ENCODE measurements around the gene NAPB.

NAPB gene

DNA sequence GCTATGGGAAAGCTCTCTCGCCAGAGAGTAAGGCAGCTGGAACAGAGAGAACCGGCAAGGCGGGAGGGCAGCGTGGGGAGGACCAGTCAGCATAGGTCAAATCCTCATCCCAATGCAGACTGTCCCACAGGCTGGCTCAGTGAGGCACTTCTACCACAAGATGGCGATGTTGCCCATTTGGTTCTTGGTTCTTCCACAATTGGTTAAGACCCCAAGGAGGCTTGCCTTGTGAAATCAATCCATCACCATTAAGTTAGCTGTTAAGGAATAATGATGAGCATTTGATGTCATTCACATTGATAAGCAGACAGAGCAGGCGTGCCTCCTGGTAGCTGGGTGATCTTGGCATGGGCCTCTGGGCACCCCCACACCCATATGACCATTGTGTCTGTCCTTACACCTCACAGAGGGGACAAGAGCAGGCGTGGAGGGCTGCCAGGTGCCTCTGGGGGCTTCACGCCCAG lies 20.6 kb upstream of the NAPB start:
- TF ChIP-seq POLR2A (IDR thresholded peaks at IDR 0.05; ENCODE audit: extremely low read depth, insufficient read length) = no peak
- TF ChIP-seq, protein P1, sequence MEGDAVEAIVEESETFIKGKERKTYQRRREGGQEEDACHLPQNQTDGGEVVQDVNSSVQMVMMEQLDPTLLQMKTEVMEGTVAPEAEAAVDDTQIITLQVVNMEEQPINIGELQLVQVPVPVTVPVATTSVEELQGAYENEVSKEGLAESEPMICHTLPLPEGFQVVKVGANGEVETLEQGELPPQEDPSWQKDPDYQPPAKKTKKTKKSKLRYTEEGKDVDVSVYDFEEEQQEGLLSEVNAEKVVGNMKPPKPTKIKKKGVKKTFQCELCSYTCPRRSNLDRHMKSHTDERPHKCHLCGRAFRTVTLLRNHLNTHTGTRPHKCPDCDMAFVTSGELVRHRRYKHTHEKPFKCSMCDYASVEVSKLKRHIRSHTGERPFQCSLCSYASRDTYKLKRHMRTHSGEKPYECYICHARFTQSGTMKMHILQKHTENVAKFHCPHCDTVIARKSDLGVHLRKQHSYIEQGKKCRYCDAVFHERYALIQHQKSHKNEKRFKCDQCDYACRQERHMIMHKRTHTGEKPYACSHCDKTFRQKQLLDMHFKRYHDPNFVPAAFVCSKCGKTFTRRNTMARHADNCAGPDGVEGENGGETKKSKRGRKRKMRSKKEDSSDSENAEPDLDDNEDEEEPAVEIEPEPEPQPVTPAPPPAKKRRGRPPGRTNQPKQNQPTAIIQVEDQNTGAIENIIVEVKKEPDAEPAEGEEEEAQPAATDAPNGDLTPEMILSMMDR (IDR thresholded peaks at IDR 0.05; ENCODE audit: low read depth, low read length) = peak; percentile 97
- H3K4me3 ChIP-seq (ENCODE audit: low read depth, low read length) = no peak overlapping the region
- DNase-seq (ENCODE audit: low read depth) = peak; percentile 81

DNA sequence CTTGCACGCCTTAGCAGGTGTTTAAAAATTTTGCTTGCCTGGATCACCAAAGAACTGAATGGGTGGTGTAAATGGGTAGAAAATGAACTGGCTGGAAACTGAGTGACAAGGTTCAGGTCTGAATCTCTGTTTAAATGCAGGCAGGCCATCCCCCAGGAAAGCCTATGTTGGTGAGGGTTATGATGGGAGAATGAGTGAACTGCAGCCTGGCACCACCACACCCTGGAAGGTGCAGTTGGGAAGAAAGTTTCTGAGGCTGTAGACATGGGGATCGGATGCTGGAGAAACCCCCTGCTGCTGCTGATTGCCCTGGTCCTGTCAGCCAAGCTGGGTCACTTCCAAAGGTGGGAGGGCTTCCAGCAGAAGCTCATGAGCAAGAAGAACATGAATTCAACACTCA lies 18.7 kb upstream of the NAPB start:
- DNase-seq (ENCODE audit: low read depth) = no peak
- TF ChIP-seq, protein P2, sequence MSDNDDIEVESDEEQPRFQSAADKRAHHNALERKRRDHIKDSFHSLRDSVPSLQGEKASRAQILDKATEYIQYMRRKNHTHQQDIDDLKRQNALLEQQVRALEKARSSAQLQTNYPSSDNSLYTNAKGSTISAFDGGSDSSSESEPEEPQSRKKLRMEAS (IDR thresholded peaks at IDR 0.05; ENCODE audit: low read depth, low read length) = no peak
- TF ChIP-seq, protein P1 (IDR thresholded peaks at IDR 0.05; ENCODE audit: low read depth, low read length) = no peak
- TF ChIP-seq MYC (IDR thresholded peaks at IDR 0.05; ENCODE audit: low read depth, low read length) (no peak), POLR2A (IDR thresholded peaks at IDR 0.05; ENCODE audit: extremely low read depth, insufficient read length) (no peak)
- no peak overlapping the region for H3K4me3 ChIP-seq (ENCODE audit: low read depth, low read length)

DNA sequence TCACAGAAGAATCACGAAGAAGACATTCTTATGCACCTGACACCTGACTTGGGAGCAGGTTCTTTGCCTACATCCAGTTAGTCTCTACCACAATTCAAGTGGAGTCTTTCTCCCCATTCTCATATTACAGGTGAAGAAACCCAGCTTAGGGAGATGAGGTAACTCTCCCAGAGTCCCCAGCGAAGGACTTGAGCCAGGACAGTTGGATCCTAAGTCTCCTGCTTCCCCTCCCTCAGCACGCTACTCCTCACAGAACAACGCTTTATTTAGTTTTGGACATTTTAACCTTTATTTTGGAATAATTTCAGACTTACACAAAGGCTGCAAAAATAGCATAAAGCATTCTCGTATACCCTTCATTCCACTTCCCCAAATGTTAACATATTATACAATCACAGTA lies 17.4 kb upstream of the NAPB start:
- DNase-seq (ENCODE audit: low read depth) = no peak
- TF ChIP-seq MYC (IDR thresholded peaks at IDR 0.05; ENCODE audit: low read depth, low read length) = no peak
- TF ChIP-seq, protein P1 (IDR thresholded peaks at IDR 0.05; ENCODE audit: low read depth, low read length) = no peak
- no peak for TF ChIP-seq POLR2A (IDR thresholded peaks at IDR 0.05; ENCODE audit: extremely low read depth, insufficient read length)
- no peak overlapping the region for H3K4me3 ChIP-seq (ENCODE audit: low read depth, low read length)

DNA sequence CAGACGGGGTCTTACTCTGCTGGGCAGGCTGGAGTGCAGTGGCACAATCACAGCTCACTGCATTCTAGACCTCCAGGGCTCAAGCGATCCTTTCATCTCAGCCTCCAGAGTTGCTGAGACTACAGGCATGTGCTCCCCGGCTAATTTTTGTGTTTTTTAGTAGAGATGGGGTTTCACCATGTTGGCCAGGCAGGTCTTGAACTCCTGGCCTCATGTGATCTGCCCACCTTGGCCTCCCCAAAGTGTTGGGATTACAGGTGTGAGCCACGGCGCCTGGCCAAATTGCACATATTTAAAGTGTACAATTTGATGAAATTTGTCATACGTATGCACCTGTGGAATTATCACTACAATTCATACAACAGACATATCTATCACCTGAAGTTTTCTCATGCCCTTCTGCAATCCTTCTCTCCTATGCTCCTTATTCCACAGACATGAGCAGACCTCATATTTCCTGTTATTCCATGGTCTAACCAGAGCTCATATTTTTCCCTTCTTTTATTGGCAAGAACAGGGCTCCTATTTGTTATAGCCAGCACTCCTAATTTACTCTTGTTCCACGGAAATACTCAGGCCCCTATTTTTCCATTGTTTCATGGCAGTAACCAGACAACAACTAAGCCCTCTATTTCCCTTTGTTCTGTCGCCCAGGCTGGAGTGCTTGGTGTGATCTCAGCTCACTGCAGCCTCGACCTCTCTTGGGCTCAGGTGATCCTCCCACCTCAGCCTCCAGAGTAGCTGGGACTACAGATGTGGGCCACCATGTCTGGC lies 16.0 kb upstream of the NAPB start:
- no peak for TF ChIP-seq POLR2A (IDR thresholded peaks at IDR 0.05; ENCODE audit: extremely low read depth, insufficient read length)
- no peak for TF ChIP-seq MYC (IDR thresholded peaks at IDR 0.05; ENCODE audit: low read depth, low read length)
- TF ChIP-seq, protein P2 (IDR thresholded peaks at IDR 0.05; ENCODE audit: low read depth, low read length) = no peak
- TF ChIP-seq, protein P1 (IDR thresholded peaks at IDR 0.05; ENCODE audit: low read depth, low read length) = no peak
- no peak overlapping the region for H3K4me3 ChIP-seq (ENCODE audit: low read depth, low read length)
- no peak for DNase-seq (ENCODE audit: low read depth)

DNA sequence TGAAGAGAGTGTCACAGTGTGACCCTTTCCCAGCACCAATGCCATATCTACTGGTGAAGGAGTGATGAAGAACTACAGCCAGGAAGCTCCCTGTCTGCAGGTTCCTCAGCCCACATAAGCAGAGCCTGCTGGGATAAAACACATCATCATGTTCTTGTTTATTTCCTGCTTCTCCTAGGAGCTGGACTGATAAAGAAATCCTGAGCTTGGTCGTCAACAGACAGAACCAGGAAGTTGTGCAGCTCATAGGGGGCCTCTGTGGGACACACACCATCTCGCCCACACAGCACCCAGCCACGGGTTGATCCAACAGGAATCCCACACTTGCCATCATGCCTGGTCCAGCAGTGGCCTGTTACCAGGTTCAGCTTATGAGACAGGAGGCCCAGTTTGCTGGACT lies 15.4 kb upstream of the NAPB start:
- H3K4me3 ChIP-seq (ENCODE audit: low read depth, low read length) = no peak overlapping the region
- TF ChIP-seq MYC (IDR thresholded peaks at IDR 0.05; ENCODE audit: low read depth, low read length) = no peak
- TF ChIP-seq POLR2A (IDR thresholded peaks at IDR 0.05; ENCODE audit: extremely low read depth, insufficient read length) = no peak
- TF ChIP-seq, protein P1 (IDR thresholded peaks at IDR 0.05; ENCODE audit: low read depth, low read length) = no peak
- TF ChIP-seq, protein P2 (IDR thresholded peaks at IDR 0.05; ENCODE audit: low read depth, low read length) = no peak
- DNase-seq (ENCODE audit: low read depth) = no peak
